Activated T-helper 1 cell treated with Interleukin-2 at 50 U/mL for 16 hours (primary cell): ENCODE results near the gene OVCA2.

Experiments
- DNase-seq: peaks from one replicate; pipeline ENCODE4 v3.0.0-alpha.2; 2020; ENCODE audit warnings: low read depth

The OVCA2 gene

DNA sequence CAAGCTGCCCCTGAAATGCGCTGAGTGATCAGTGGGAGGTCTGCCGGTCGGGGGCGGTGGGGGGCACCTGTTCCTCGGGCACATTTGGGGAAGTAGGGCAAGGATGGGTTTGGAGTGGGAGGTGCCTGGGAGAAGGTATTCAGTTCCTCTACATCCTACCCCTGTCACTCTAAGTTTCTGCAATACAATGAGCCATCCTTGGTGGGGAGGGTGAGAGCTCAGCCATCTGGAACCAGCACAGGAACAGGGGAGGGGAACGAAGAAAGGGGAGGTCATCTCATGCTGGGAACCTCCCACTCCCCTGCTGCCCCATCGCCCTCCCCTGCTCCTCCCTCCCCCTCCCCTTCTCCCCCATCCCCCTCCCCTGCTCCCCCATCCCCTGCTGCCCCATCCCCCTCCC is 7.7 kb upstream of the OVCA2 start:
- no peak for DNase-seq

DNA sequence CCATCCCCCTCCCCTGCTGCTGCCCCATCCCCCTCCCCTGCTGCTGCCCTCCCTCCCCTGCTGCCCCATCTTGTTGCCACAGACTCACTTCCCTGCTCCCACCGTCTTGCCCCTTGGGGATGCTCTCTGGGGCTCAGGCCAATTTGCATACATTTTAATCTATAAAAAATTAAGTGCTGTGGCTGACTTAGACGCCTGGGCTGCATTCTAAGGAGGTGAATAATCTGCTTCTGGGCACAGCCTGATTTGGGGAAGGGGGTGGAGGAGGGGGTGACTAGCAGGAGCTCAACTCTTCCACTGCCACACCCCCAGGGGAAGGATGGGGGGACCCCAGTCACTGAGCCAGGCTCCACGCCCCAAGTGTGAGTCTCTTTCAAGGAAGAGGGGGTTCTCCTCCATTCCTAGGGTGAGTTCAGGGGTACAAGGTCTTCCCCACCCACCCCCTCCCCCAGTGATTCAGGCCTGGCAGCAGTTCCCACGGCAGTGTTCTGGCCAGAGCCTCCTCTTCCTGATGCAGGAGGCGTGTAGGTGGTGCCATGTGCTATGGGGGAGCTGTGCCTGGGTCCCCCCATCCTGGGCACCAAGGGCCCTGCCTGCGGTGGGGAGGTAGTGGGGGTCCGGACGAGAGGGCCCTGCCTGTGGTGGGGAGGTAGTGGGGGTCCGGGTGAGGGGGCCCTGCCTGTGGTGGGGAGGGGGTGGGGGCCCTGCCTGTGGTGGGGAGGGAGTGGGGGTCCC is 6.8 kb upstream of the OVCA2 start:
- no peak for DNase-seq

DNA sequence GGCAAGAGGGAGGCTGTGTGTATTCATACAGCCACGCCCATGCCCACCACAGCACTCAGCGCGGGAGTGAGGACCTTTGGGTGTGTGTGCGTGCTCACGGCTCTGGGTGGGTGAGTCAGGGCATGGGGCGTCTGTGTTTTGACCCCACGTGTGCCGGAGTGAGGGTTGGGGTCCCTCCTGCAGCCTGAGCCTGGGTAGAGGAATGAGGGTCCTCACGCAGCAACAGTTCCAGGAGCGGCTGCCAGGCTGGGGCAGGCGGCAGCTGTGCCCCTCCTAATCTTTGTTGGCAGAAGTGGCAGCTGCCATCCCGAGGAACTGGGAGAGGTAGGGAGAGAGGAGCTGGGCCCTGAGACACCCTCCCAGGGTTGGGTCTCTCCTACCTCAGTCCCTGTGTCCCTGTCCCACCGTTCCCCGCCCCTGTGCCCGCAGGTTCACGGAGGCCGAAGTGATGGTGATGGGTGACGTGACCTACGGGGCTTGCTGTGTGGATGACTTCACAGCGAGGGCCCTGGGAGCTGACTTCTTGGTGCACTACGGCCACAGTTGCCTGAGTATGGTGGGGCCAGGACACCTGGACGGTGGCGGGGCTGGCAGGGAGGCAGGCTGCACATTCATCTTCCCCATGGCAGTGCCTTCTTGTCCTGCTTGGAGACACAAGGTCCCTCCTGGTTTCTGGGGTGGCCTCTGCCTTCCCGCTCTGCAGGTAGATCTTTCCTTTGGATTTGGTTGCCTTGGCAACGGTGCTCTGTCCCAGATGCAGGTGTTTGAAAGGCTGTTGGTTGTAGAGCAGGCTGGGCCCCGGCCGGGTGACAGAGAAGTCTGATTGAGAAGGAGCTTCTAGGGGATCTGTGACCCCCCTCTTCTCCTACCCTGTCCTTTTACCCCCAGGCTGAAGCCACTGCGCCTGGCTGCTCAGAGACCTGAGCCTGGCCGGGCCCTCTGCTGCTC is 6.0 kb upstream of the OVCA2 start:
- DNase-seq = no peak

DNA sequence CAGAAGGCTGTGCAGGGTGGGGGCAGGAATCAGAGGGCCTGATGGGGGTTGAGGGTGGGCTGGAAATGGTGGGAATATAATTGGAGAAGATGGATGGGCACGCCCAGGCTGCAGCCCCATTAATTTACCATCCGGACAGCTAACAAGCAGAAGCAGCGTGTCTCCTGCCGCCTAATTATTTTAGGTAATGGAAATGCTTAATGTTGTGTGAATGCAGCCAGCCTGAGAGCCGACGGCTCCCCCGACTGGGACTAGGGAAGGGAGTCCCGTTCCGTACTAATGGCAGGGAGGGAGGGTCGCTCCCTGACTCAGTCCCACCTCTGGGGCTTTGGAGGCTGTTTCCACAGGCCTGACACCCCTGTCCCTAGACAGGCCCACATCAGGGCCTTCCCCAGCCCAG is 4.7 kb upstream of the OVCA2 start:
- DNase-seq = no peak

DNA sequence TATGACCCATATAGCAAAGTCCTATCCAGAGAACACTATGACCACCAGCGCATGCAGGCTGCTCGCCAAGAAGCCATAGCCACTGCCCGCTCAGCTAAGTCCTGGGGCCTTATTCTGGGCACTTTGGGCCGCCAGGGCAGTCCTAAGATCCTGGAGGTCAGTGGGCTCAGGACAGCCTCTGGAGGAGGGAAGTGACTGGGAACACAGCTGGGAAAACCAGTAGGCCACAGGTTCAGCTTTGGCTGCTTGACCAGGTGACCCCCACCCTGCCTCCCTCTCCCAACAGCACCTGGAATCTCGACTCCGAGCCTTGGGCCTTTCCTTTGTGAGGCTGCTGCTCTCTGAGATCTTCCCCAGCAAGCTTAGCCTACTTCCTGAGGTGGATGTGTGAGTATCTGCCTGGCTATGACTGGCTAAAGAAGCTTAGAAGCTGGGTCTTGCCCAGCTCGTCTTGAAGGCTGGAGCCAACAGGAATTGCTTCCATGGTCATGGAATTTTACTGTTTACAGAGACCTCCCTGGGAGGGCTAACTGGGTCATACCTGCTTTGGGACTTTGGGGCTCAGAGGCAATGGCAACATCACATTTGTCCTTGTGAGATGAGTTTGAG is 1.5 kb upstream of the OVCA2 start:
- no peak for DNase-seq

DNA sequence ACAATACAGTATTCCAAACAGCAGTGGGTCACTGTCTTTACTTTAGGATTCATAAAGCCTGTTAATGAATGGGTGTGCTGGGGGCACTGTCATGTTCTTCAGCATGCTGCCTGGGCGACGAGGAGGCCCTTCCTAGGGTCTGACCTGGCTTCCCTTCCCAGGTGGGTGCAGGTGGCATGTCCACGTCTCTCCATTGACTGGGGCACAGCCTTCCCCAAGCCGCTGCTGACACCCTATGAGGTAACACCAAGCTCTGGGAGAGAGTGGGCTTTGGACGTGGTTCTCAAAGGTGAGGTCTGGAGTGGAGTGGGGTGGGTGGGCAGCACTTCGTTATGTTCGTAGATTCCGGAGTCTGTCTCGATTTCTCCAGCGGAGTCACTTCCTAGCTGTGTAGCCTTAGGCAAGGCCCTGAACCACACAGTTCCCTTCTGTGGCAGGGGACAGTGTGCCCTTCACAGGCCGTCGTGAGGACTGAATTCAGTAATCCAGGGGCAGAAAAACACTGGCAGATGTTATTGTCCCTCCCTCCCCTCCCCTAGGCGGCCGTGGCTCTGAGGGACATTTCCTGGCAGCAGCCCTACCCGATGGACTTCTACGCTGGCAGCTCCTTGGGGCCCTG is 771 bp upstream of the OVCA2 start:
- no peak for DNase-seq

DNA sequence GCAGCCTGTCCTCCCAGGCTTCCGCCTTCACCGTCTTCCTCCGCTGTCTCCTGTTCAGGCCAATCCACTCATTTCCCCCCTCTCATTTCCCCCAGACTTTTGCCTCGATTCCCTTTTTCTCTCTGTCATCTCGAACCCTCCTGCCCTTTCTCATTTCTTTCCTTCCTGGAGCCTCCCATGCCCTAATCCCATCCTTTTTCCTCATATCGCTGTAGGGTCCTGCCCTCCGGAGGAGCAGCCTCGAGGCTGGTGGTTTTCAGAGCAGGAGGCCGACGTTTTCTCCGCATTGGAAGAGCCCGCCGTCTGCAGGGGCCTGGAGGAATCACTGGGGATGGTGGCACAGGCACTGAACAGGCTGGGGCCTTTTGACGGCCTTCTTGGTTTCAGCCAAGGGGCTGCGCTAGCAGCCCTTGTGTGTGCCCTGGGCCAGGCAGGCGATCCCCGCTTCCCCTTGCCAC is 597 bp downstream of the OVCA2 start:
- no peak for DNase-seq

DNA sequence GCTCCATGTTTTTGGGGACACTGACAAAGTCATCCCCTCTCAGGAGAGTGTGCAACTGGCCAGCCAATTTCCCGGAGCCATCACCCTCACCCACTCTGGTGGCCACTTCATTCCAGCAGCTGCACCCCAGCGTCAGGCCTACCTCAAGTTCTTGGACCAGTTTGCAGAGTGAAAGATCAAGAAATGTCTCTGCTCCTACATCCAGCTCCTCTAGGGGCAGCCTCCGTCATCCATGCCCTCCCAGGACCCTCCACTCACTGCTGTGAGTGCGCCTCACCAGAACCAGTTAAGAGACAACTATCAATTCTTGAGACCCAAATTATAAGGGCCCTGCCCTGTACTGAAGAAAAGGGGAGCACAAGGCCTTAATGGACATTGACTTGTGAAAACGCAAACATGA is 1.1 kb downstream of the OVCA2 start:
- DNase-seq = no peak

DNA sequence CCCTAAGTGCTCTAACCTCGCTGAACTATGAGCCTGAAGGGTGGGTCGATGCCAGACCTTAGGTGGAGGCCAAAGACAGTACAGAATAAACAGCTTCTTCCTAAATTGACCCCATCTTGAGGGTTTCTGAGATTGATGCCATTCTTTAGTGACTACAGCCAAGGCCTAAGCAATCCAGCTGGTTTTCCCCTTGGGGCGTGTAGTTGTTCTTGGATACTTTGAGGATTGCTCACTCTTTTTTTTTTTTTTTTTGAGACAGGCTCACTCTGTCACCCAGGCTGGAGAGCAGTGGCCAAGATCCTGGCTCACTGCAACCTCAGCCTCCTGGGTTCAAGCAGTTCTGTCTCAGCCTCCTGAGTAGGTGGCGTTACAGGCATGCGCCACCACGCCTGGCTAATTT is 2.0 kb downstream of the OVCA2 start:
- DNase-seq = no peak

DNA sequence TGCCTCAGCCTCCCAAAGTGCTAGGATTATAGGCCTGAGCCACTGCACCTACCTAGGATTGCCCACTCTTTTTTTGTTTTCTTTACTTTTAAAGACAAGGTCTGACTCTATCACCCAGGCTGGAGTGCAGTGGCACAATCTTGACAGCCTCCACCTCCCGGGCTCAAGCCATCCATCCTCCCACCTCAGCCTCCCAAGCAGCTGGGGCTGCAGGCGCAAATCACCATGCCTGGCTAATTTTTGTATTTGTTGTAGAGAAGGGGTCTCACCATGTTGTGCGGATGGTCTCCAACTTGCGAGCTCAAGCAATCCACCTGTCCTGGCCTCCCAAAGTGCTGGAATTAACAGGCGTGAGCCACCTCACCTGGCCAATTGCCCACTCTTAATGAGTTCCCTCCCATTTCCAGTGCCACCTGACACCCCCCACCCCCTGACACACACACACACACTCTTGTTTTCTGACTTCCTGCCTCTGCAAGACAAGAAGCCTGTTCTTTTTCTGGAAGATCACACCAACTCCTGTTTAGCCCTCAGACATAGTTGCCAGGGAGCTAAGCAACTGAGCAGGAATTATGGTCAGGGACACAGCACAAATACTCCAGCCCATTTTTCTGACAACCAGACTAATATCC is 2.6 kb downstream of the OVCA2 start:
- DNase-seq = no peak

DNA sequence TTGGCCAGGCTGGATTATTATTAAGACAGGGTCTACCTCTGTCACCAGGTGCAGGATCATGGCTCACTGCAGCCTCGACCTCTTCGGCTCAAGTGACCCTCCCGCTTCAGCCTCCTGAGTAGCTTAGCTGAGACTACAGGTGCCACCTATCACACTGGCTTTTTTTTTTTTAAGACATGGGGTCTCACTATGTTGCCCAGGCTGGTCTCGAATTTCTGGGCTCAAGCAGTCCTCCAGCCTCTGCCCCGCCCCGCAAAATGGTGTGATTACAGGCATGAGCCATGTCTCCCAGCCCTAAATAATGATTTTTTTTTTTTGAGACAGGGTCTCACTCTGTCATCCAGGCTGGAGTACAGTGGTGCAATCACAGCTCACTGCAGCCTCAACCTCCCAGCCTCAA is 5.8 kb downstream of the OVCA2 start:
- DNase-seq = no peak

DNA sequence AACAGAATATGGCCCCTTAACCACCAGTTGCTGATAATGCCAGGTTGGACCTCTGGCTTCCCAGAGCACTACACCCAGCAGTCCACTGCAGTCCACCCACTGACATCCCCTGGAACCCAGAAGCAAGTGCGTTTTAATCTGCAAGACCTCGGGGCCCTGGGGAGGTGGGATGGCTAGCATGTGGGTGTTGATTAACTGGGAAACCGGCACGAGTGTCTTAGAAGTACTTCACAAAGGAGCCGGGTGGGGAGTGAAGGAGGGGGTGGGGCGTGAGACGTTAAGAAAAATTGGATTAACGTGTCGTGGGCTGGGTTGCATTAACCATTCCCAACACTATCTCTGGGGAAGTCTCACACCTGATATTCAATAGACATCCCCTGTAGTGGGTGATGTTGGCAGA is 7.0 kb downstream of the OVCA2 start:
- DNase-seq = no peak

DNA sequence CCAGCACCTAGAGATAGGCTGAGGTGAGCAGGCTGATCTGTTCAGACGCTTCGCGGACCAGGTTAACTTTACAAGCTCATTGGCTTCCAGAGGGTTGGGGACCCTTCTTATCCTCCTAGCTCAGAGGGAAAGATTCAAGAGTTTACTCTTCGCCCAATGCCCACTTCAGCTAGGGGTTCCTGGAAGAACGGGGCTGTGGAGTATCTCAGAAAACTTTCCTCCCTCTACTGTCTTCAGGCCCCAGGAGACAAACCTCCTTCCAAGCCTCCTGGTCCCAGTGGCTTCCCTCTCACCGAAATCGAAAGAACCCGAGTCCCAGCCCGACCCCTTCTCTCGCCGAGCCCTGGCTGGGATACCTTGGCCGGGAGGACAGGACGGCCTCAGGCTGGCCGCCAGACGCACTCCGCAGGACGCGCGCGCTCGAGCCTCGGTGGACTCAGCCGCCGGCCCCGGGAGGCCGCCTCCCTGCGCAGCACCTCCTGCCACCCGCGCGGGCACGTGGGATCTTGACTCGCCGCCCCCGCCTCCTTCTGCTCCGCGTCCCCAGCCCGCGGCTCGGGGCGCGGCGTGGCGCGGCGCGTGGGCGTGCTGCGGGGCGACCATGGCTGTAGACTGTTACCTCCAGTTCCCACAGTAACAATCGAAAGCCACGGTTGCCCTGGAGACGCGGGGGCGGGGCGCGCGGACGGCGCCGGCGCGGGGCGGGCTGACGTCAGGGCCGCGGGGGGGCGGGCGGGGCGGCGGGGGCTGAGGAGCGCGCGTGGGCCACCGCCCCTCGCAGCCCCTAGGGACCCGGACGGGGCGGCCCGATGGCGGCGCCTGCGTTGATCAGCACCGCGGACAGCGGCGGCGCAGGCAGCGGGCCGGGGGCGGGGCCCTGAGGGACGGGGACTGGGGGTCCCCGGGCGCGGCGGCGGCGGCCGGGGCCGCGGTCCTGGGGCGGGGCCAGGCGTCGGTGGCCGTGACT is 7.8 kb downstream of the OVCA2 start:
- DNase-seq = peak; percentile 85

DNA sequence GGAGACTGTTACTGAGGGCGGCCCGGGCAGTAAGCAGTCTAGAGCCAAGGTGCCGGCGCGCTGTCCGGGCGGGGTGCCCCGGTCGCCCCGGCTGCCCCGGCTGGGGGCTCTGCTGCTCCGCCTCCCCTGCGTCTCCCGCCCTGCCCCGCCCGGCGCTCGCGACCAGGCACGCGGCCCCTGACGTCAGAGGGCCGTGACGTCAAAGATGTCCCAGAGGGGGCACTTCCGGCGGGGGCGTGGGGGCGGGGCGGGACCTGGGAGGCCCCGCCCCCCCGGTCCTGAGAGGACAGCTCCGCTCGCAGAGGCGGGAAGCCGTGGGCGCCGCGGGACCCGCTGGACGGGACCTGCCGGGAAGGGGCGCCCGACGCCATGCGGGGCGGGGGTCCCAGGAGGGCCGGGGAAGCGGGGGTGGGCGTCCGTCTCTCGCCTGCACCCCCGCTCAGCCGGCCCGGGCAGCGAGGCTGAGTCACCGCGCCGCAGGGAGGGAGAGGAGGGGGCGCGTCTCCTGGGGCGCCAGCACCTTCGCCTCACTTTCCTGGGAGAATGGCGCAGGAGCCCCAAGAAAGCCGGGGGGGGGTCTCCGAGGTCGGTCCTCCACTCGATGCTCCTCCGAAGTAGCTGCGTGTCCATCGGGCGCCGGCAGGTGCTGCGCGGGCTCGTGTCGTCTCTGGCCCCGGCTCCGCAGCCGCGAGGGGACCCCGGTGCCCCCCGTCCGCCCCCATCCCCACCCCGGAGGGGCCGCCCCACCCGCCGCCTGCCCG is 8.7 kb downstream of the OVCA2 start:
- DNase-seq = peak; percentile 59

DNA sequence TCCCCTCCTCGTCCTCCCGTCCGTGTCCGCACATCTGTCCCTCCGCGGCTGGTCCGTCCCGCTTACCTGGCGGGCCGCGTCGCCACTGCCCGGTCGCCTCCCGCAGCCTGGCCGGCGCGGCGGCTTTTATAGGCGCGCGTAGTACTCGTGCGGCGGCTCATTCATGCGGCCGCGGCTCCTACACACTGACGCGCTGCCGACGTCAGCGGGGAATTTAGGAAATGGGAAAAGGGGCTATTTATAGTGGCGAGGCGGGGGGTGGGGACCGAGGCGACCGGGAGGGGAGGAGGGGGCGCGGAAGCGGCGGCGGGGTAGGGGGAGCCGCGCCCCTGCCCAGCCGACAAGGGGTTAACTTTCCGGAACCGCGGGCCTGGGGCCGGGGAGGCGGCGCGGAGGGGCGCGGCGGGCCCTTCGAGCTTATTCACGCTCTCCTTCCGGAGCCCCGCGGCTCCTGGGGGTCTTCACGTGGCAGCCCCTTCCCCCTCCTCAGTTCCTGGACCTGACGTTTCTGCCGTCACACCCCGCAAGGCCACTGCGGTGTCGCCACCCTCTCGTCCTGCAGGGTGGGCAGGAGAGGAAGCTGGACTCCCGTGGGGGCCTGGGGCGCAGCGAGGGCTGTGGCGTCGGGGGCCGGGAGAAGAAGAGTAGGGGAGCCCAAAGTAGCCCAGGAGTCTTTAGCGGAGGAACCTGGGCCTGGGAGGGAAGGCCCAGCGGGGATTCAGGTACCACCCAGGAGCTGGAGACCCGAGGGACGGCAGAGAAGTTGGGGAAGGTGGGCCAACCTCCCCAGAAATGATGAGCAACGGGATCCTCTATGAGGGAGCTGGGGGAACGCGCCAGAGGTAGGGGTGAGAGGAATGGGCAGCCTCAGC is 9.5 kb downstream of the OVCA2 start:
- DNase-seq = no peak

DNA sequence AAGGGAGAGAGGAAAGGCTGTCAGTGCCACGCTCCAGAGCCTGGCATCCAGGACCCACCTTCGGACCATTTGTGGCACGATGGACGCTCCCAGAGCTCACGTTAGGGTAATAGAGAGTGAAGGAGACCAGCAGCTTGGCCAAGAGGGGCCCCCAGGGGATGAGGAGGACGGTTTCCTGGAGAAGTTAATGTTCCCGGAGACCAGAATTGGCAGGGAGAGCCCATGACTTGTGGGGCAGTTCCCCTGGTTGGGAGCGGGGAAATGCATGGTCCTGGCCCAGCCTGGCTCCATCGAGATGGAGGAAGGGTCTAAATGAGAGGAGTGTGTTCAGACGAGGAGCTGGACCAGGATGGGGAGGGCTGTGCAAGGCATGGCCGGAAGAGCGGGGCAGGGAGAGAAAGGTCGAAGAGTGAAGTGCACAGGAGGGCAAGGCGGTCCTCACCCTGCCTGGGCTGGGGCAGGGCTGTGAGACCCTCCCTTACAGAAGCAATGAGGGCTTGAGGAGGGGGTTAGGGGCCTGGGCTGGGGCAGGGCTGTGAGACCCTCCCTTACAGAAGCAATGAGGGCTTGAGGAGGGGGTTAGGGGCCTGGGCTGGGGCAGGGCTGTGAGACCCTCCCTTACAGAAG is 10.2 kb downstream of the OVCA2 start:
- DNase-seq = no peak

DNA sequence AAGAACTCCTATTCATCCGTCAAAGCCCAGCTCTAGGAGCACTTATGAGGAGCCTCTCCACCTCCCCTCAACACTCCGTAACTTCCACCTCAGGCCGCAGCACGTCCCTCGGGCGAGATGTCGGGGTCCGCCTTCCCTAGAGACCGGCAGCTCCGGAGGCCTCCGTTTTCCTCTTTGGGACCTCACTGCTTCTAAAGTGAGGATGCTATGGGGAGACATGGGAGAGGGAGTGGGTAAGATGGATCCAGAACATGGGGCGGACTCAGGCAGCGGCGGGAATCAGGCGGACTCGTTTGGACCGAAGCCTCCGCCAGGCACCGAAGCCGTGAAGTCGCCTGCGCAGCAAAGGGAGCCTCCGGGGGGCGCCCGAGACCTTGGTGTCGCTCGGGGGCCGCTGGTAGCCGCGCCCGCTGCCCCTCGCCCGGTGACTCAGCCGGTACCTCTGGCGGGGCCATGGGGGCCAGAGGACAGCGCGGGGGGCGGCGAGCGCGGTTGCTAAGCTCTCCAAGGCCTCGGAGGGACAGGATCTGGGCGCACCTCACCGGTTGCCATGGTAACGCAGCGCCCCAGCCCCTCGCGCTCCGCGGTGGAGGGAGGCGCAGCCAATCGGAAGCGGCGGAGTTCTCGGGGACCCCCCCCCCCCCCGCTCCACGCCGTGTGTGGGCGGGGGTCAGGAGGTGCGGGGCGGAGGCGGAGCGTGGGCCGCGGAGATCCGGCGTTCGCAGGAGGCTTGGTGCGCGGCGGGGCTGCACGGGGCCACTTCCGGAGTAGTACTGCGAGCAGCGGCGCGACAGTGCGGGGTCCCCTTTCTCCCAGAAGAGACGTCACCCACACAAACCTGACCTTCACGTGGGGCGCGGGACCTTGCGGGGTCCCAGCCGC is 11.8 kb downstream of the OVCA2 start:
- peak; percentile 65 for DNase-seq

DNA sequence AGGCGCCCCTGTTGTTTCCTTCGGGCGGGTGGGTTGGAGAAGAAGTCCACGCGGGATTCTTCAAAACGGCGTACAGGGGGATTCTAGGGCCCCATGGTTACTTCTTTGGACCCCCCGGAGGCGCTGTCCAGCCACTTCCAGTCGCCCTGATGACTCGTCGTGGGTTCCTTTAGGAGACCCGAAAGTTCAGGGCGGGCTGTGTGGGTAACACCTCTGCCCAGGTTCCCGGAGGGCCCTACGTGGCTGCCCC is 12.4 kb downstream of the OVCA2 start:
- no peak for DNase-seq
